OCI-LY3 (cell line): ENCODE results near the gene CALD1.

Source experiments
- H2AFZ ChIP-seq: fragments of 200-600, 300-600 bp; shearing (Covaris generic); 2 replicates; pipeline ENCODE4 v1.6.0; 2014; ENCODE audit warnings: antibody characterized with exemption, low read depth, low read length
- H3K27ac ChIP-seq: fragments of 200-600, 300-600 bp; sonication (generic); 2 replicates; pipeline ENCODE4 v1.5.1; 2014; ENCODE audit warnings: mild to moderate bottlenecking, low read length, moderate library complexity, mixed read lengths
- H3K27me3 ChIP-seq: fragments of 200-600, 300-600 bp; sonication (generic); 2 replicates; pipeline ENCODE4 v1.6.1; 2014; ENCODE audit warnings: low read depth, low read length, mixed read lengths
- H3K36me3 ChIP-seq: fragments of 200-600, 300-600 bp; sonication (generic); replicated peaks from 2 replicates; pipeline ENCODE3; 2014; ENCODE audit warnings: low read depth, low read length, mixed read lengths
- H3K4me1 ChIP-seq: fragments of 300-600, 200-600 bp; sonication (generic); 2 replicates; pipeline ENCODE4 v1.6.1; 2014; ENCODE audit warnings: low read length, mixed read lengths
- H3K4me2 ChIP-seq: fragments of 200-600, 300-600 bp; sonication (generic); 2 replicates; pipeline ENCODE4 v1.6.1; 2014; ENCODE audit warnings: low read length, mixed read lengths
- H3K4me3 ChIP-seq: fragments of 300-600, 200-600 bp; sonication (generic); 2 replicates; pipeline ENCODE4 v1.5.1; 2014; ENCODE audit warnings: antibody characterized with exemption, mild to moderate bottlenecking, low read length, moderate library complexity
- H3K79me2 ChIP-seq: fragments of 300-600, 200-600 bp; shearing (Covaris generic); 2 replicates; pipeline ENCODE4 v1.6.1; 2014; ENCODE audit warnings: mild to moderate bottlenecking, low read length, mixed read lengths
- H3K9ac ChIP-seq: fragments of 300-600, 200-600 bp; shearing (Covaris generic); 2 replicates; pipeline ENCODE4 v1.6.0; 2014; ENCODE audit warnings: mild to moderate bottlenecking, low read length, moderate library complexity
- H3K9me3 ChIP-seq: fragments of 200-600, 300-600 bp; shearing (Covaris generic); 2 replicates; pipeline ENCODE4 v1.6.1; 2014; ENCODE audit warnings: low read length, mixed read lengths; ENCODE audit not compliant: insufficient read depth
- H4K20me1 ChIP-seq: fragments of 200-600, 300-600 bp; sonication (generic); 2 replicates; pipeline ENCODE4 v1.6.1; 2016; ENCODE audit warnings: low read length, mixed read lengths; ENCODE audit not compliant: insufficient read depth
- EZH2phosphoT487 ChIP-seq: fragments of 200-600 bp; shearing (Covaris generic); IDR thresholded peaks from 2 replicates; pipeline ENCODE4 v1.6.1; 2018; ENCODE audit warnings: antibody characterized with exemption, mixed run types, low read depth
- TF ChIP-seq, protein P1 (sequence below): fragments of 200-600, 300-600 bp; sonication (generic); IDR thresholded peaks from 2 replicates; pipeline ENCODE4 v1.5.1; 2014; ENCODE audit warnings: antibody characterized with exemption, low read length, low read depth

The CALD1 gene

DNA sequence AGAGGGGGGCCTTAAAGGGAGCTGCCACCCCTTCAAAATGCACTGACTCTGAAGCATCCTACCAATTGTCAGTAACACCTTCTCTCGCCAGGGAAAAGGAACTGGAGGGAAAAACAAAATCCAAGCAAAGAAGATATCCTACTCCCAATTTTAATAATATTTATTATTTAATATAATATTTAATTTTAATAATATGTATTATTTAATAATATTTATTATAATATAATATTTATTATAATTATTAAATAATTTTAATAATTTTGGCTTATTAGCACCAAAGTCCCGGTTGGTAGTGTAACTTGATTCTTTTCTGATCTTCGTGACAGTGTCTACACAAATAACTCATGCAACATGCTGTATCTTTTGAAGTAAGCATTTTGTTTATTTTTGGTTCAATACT, 148.3 kb downstream of the CALD1 start:
- Histone ChIP-seq H4K20me1 (no peaks in the 10 kb centered on the region), H3K79me2 (no peaks in the 10 kb centered on the region), H3K36me3 (no peaks in the 10 kb centered on the region), H3K9me3 (no peaks in the 10 kb centered on the region), H3K4me3 (no peak overlapping the region), H3K9ac (no peak overlapping the region), H3K27me3 (peaks cover 18% of the 10 kb centered on the region; the same call in 1 of the 2 replicates), H3K27ac (no peak overlapping the region), H3K4me2 (no peak overlapping the region), H2AFZ (no peak overlapping the region), H3K4me1 (peaks cover 7% of the 10 kb centered on the region)
- TF ChIP-seq, protein P1, sequence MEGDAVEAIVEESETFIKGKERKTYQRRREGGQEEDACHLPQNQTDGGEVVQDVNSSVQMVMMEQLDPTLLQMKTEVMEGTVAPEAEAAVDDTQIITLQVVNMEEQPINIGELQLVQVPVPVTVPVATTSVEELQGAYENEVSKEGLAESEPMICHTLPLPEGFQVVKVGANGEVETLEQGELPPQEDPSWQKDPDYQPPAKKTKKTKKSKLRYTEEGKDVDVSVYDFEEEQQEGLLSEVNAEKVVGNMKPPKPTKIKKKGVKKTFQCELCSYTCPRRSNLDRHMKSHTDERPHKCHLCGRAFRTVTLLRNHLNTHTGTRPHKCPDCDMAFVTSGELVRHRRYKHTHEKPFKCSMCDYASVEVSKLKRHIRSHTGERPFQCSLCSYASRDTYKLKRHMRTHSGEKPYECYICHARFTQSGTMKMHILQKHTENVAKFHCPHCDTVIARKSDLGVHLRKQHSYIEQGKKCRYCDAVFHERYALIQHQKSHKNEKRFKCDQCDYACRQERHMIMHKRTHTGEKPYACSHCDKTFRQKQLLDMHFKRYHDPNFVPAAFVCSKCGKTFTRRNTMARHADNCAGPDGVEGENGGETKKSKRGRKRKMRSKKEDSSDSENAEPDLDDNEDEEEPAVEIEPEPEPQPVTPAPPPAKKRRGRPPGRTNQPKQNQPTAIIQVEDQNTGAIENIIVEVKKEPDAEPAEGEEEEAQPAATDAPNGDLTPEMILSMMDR, result no peak
- no peak for TF ChIP-seq EZH2phosphoT487

- H3K9ac ChIP-seq, result no peak overlapping the region
- H3K79me2 ChIP-seq, result no peaks in the 10 kb centered on the region
- H3K9me3 ChIP-seq, result no peaks in the 10 kb centered on the region
- no peaks in the 10 kb centered on the region for H3K36me3 ChIP-seq
- peaks cover 18% of the 10 kb centered on the region; the same call in 1 of the 2 replicates for H3K27me3 ChIP-seq
- H3K4me2 ChIP-seq, result no peak overlapping the region
- peaks cover 15% of the 10 kb centered on the region for H3K4me1 ChIP-seq
- H3K27ac ChIP-seq, result no peak overlapping the region
- TF ChIP-seq, protein P1, result no peak
- no peak for TF ChIP-seq EZH2phosphoT487
- H4K20me1 ChIP-seq, result no peaks in the 10 kb centered on the region
- no peak overlapping the region for H3K4me3 ChIP-seq
- H2AFZ ChIP-seq, result no peak overlapping the region
Measured at GRCh38 chr7:134928554-134928953, 149.1 kb downstream of the CALD1 start.

DNA sequence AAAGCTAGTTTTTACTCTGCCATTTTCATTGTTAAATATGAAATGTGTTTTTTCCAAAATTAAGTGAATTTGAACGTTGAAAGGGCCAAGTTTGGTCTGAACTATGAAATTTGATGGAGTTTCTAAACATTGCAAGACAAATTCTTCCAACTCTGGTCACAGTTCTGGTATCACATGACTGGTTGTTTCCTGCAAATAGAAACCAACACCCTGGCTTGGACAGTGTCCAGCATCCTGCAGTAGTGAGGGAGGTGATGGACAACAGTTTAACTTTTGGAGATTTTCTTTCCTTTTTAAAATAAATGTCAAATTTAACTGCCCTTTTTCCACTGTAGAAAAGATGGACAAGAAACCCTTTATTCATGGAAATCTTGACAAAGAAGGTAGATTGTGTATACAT, 152.1 kb downstream of the CALD1 start:
- Histone ChIP-seq H3K36me3 (no peaks in the 10 kb centered on the region), H4K20me1 (no peaks in the 10 kb centered on the region), H3K9me3 (no peaks in the 10 kb centered on the region), H3K79me2 (no peaks in the 10 kb centered on the region), H3K9ac (no peak overlapping the region), H3K4me2 (no peak overlapping the region), H3K4me3 (no peak overlapping the region), H3K27me3 (peaks cover 25% of the 10 kb centered on the region; the same call in 1 of the 2 replicates), H2AFZ (no peak overlapping the region), H3K27ac (no peak overlapping the region), H3K4me1 (peaks cover 19% of the 10 kb centered on the region)
- TF ChIP-seq, protein P1, result no peak
- TF ChIP-seq EZH2phosphoT487, result no peak

DNA sequence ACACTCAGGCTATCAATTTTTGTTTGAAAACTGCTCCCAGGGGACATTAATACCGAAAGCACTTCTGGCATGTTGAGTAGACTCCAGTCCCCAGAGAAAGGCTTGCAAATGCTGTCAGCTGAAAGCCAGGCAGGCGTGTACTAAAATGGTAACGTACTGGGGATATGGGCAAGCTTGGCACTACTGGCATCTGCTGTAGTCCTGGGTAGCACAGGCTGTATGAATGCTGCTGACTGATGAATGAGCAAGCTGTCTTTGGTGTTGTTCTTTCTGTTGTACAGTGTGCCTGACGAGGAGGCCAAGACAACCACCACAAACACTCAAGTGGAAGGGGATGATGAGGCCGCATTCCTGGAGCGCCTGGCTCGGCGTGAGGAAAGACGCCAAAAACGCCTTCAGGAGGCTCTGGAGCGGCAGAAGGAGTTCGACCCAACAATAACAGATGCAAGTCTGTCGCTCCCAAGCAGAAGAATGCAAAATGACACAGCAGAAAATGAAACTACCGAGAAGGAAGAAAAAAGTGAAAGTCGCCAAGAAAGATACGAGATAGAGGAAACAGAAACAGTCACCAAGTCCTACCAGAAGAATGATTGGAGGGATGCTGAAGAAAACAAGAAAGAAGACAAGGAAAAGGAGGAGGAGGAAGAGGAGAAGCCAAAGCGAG, 153.4 kb downstream of the CALD1 start:
- no peaks in the 10 kb centered on the region for H4K20me1 ChIP-seq
- no peak overlapping the region for H3K9ac ChIP-seq
- H3K79me2 ChIP-seq, result no peaks in the 10 kb centered on the region
- H2AFZ ChIP-seq, result peak overlapping the region; percentile 11; the same call in 1 of the 2 replicates
- H3K9me3 ChIP-seq, result no peaks in the 10 kb centered on the region
- TF ChIP-seq, protein P1, result no peak
- no peak for TF ChIP-seq EZH2phosphoT487
- no peaks in the 10 kb centered on the region for H3K36me3 ChIP-seq
- peaks cover 27% of the 10 kb centered on the region; the same call in 1 of the 2 replicates for H3K27me3 ChIP-seq
- peak overlapping the region; percentile 86 for H3K4me2 ChIP-seq
- no peak overlapping the region for H3K27ac ChIP-seq
- peak overlapping the region; percentile 64 for H3K4me3 ChIP-seq
- H3K4me1 ChIP-seq, result peaks cover 19% of the 10 kb centered on the region
